HFFc6 (cell line): ENCODE measurements around the gene LPAR5. TPM values are rescaled to one million over a fixed set of nuclear protein-coding genes. Genes with fewer than 3 reads are reported as not detected.
A peak's percentile ranks its signal among the peaks of the same experiment; 100 is the strongest.

Experiments used
- DNase-seq: peaks from one replicate; pipeline ENCODE4 v3.0.0-alpha.2; 2018
- H3K27ac Mint-ChIP-seq: 2 replicates; pipeline ENCODE4 v1.8.0; 2020; ENCODE audit warnings: mild to moderate bottlenecking, mixed read lengths
- H3K27me3 Mint-ChIP-seq: 2 replicates; pipeline ENCODE4 v1.8.0; 2021; ENCODE audit warnings: mild to moderate bottlenecking, moderate library complexity, mixed read lengths; ENCODE audit not compliant: insufficient read depth
- H3K36me3 Mint-ChIP-seq: 2 replicates; pipeline ENCODE4 v1.8.0; 2021; ENCODE audit warnings: low read depth, mixed read lengths
- H3K4me1 Mint-ChIP-seq: 2 replicates; pipeline ENCODE4 v1.8.0; 2020; ENCODE audit warnings: low read depth, mixed read lengths
- H3K4me3 Mint-ChIP-seq: 2 replicates; pipeline ENCODE4 v1.8.0; 2020; ENCODE audit warnings: mild to moderate bottlenecking, moderate library complexity, mixed read lengths
- H3K9me3 Mint-ChIP-seq: 2 replicates; pipeline ENCODE4 v1.8.0; 2020; ENCODE audit warnings: mild to moderate bottlenecking, mixed read lengths
- CTCF ChIP-seq: fragments of 200-600 bp; sonication (generic); IDR thresholded peaks from 2 replicates; pipeline ENCODE4 v1.5.0; 2021; ENCODE audit warnings: antibody characterized with exemption, mild to moderate bottlenecking
- total RNA-seq, 6 experiments: library from RNA; stranded (reverse); fragmentation: NEBNext Ultra II Directional; extraction: Animal tissue kit (Norgen Biotek cat#: 25700); gene quantifications; 2 replicates in 1 of 6; 3 replicates in 5 of 6; pipeline ENCODE4 v1.2.3, GENCODE V29; 2021

LPAR5 gene
- total RNA-seq, 6 experiments from 2014 or later = not detected

DNA sequence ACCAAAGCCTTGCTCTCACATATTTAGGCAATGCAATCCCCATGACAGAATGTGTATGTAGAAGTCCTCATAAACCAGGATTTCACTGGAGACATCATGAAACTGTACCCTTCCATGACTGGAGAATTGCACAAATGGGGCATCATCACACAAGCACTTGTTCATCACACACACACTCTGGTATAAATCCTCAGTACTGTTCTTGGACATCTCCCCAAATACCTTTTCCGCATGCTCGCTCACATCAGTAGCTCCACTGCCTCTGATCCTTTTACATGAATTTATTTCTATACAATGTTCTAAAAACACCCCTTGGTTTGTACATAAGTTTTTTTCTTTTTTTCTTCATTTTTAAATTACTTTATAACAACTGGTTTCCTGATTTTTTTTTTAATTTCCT, 30.5 kb upstream of the LPAR5 start:
- H3K4me1 Mint-ChIP-seq = peaks cover 18% of the 10 kb centered on the region
- H3K27ac Mint-ChIP-seq = 0 out of 2 replicates have a peak overlapping the region, but pooled peaks have one; percentile 3
- H3K27me3 Mint-ChIP-seq = peaks cover 1% of the 10 kb centered on the region; the same call in 1 of the 2 replicates
- peaks cover 28% of the 10 kb centered on the region for H3K36me3 Mint-ChIP-seq
- H3K4me3 Mint-ChIP-seq = no peak overlapping the region
- no peak for DNase-seq
- TF ChIP-seq CTCF = no peak
- no peaks in the 10 kb centered on the region for H3K9me3 Mint-ChIP-seq

- Mint-ChIP-seq H3K9me3 (no peaks in the 10 kb centered on the region), H3K36me3 (peaks cover 26% of the 10 kb centered on the region), H3K4me3 (no peak overlapping the region), H3K27ac (peak overlapping the region; percentile 6; the same call in 1 of the 2 replicates), H3K27me3 (peaks cover 1% of the 10 kb centered on the region; the same call in 1 of the 2 replicates), H3K4me1 (peaks cover 18% of the 10 kb centered on the region)
- TF ChIP-seq CTCF = no peak
- DNase-seq = no peak
Measured at GRCh38 chr12:6664902-6665301, 29.1 kb upstream of the LPAR5 start.

DNA sequence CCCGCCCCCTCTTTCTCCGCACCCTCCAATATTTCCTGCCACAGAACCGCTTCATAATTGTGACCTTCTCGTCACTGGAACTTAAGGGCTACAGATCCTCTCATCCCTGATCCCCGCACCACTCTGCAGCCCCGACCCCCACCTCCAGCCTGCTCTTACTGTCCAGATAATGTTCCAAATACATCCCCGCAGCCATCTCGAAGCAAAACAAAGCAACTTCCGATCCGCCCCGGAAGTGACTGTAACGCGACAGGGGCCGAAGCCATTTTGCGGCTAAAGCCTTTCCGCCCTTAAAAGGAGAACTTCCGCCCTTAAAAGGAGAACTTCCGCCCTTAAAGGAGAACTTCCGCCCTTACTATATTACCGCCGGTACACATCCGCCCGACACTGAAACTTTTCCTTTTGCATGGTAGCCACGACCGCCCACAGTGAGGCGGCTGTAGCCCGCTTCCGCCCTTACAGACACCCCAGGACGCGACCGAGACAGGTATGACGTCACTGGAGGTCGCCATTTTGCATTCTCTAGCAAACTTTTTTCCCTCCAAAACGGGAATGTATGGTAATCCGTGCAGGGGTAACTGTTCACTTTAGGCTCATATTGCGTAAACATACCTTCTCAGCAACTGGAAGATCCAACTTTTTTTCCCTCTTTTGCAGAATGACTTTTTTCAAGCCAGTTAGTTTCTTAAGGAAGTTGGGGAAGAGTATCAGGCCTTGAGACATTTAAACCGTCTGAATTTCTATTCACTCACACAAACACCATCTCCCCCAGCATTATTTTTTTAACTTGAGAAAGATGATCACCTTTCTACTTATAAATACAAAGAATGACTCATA, 27.4 kb upstream of the LPAR5 start, which contains the start of gene ING4:
Gene ING4, minus strand, starts transcription at position 214 of the 837 bp plus-strand sequence. Its CDS starts 18 bp downstream, at position 196.
- no peaks in the 10 kb centered on the region for H3K9me3 Mint-ChIP-seq
- peaks cover 18% of the 10 kb centered on the region for H3K4me1 Mint-ChIP-seq
- peaks cover 1% of the 10 kb centered on the region; the same call in 1 of the 2 replicates for H3K27me3 Mint-ChIP-seq
- peaks cover 21% of the 10 kb centered on the region for H3K36me3 Mint-ChIP-seq
- peak within 1 kb of the TSS; percentile 90 for H3K27ac Mint-ChIP-seq
- peak within 1 kb of the TSS; percentile 96 for H3K4me3 Mint-ChIP-seq
- no peak for TF ChIP-seq CTCF
- DNase-seq = peak; percentile 100

- H3K9me3 Mint-ChIP-seq = no peaks in the 10 kb centered on the region
- TF ChIP-seq CTCF = no peak
- H3K36me3 Mint-ChIP-seq = peaks cover 15% of the 10 kb centered on the region
- no peak for DNase-seq
- H3K27ac Mint-ChIP-seq = peak overlapping the region; percentile 90
- H3K4me3 Mint-ChIP-seq = peak overlapping the region; percentile 96
- H3K27me3 Mint-ChIP-seq = peaks cover 1% of the 10 kb centered on the region; the same call in 1 of the 2 replicates
- H3K4me1 Mint-ChIP-seq = peaks cover 18% of the 10 kb centered on the region
Measured at GRCh38 chr12:6662602-6662905, 26.8 kb upstream of the LPAR5 start.

DNA sequence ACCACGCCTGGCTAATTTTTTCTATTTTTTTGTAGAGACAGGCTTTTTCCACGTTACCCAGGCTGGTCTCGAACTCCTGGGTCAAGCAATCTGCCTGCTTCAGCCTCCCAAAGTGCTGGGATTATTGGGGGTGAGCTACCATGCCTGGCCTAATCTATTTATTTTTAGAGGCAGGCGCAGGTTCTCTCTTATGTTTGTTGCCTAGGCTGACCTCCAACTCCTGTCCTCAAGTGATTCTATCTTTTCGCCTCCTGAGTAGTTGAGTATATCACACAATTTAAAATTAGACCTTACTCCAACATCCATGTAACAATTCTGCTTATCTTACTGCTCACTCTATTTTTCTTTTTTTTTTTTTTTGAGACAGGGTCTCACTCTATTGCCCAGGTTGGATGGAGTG, 18.2 kb upstream of the LPAR5 start:
- no peak for TF ChIP-seq CTCF
- Mint-ChIP-seq H3K4me3 (no peak overlapping the region), H3K36me3 (peaks cover 19% of the 10 kb centered on the region), H3K4me1 (no peaks in the 10 kb centered on the region), H3K9me3 (no peaks in the 10 kb centered on the region), H3K27me3 (no peaks in the 10 kb centered on the region), H3K27ac (no peak overlapping the region)
- no peak for DNase-seq
